Endothelial cell of umbilical vein (primary cell): ENCODE results near the gene SETBP1. TPM values are rescaled to one million over a fixed set of nuclear protein-coding genes. Genes with fewer than 3 reads are reported as not detected.

Experiments
- BruUV-seq: library from RNA; stranded (reverse); fragments of 400-500 nt; replicated peaks from 2 replicates; lab custom pipeline; 2021; lab: Mats Ljungman, UMichigan
- CTCF ChIA-PET: fragments of 300-600, 350-600 bp; sonication (Branson Sonifier 250); formaldehyde crosslinking; loops from one replicate; lab custom pipeline; 2021; ENCODE audit warnings: antibody characterized with exemption, inconsistent platforms; lab: Charles Lee
- POLR2A ChIA-PET: fragments of 300-600, 350-600 bp; sonication (Branson Sonifier 250); formaldehyde crosslinking; loops from one replicate; lab custom pipeline; 2021; ENCODE audit warnings: antibody characterized with exemption, inconsistent platforms; lab: Charles Lee
- DNase-seq: peaks from one replicate; pipeline ENCODE4 v3.0.0-alpha.2; 2011; ENCODE audit warnings: low read depth, low spot score
- FAIRE-seq: peaks from 2 replicates; lab custom pipeline; 2011; peaks lifted over from hg19 to GRCh38; lab: Jason Lieb, UNC
- H2AFZ ChIP-seq: 2 replicates; pipeline ENCODE4 v1.6.0; 2012; ENCODE audit warnings: low read depth, low read length, control low read depth, inconsistent platforms
- H3K27ac ChIP-seq: 2 replicates; pipeline ENCODE4 v1.5.1; 2011; ENCODE audit warnings: low read depth, mild to moderate bottlenecking, control low read depth, low read length, moderate library complexity; ENCODE audit not compliant: insufficient read depth
- H3K27me3 ChIP-seq, 2 experiments: 2 replicates each; pipeline versions ENCODE4 v1.6.0 to v1.6.1; 2011; ENCODE audit warnings: low read length in 2 of 2, mixed read lengths in 1 of 2; ENCODE audit not compliant: control insufficient read depth in 2 of 2, insufficient read depth in 2 of 2
- H3K36me3 ChIP-seq, 2 experiments: 2 replicates in 1 of 2; 3 replicates in 1 of 2; pipeline ENCODE4 v1.5.1; 2011; ENCODE audit warnings: low read length in 2 of 2, mild to moderate bottlenecking in 1 of 2, moderate library complexity in 1 of 2; ENCODE audit not compliant: control insufficient read depth in 2 of 2, insufficient read depth in 2 of 2; ENCODE audit errors: extremely low read depth in 1 of 2
- H3K4me1 ChIP-seq: 3 replicates; pipeline ENCODE4 v1.5.1; 2011; ENCODE audit warnings: mild to moderate bottlenecking, low read length; ENCODE audit not compliant: control insufficient read depth, insufficient read depth; ENCODE audit errors: extremely low read depth
- H3K4me2 ChIP-seq: 2 replicates; pipeline ENCODE4 v1.6.1; 2011; ENCODE audit warnings: low read length, control low read depth, mixed read lengths; ENCODE audit not compliant: insufficient read depth
- H3K4me3 ChIP-seq, 3 experiments: fragments of 200-600 bp in 1 of 3; sonication (generic), shearing (Covaris generic) in 1 of 3; replicated peaks in 1 of 3; 2 replicates each; pipeline ENCODE4 v1.5.1; 2011 to 2016; ENCODE audit warnings: control low read depth in 3 of 3, low read length in 3 of 3, mild to moderate bottlenecking in 2 of 3, inconsistent platforms in 1 of 3, low read depth in 1 of 3, moderate library complexity in 1 of 3; ENCODE audit not compliant: insufficient read depth in 1 of 3
- H3K79me2 ChIP-seq: 2 replicates; pipeline ENCODE4 v1.6.0; 2012; ENCODE audit warnings: low read length, inconsistent platforms; ENCODE audit not compliant: control insufficient read depth, insufficient read depth
- H3K9ac ChIP-seq: replicated peaks from 2 replicates; pipeline ENCODE3; 2011; ENCODE audit warnings: low read length, control low read depth; ENCODE audit not compliant: insufficient read depth; ENCODE audit errors: extremely low read depth
- H3K9me1 ChIP-seq: replicated peaks from 3 replicates; pipeline ENCODE4 v1.6.0; 2011; ENCODE audit warnings: mild to moderate bottlenecking, low read length; ENCODE audit not compliant: control insufficient read depth, insufficient read depth; ENCODE audit errors: extremely low read depth
- H3K9me3 ChIP-seq: replicated peaks from 2 replicates; pipeline ENCODE4 v1.5.1; 2012; ENCODE audit warnings: low read length, inconsistent platforms; ENCODE audit not compliant: control insufficient read depth, insufficient read depth
- H4K20me1 ChIP-seq: replicated peaks from 2 replicates; pipeline ENCODE3; 2011; ENCODE audit warnings: mild to moderate bottlenecking, low read length; ENCODE audit not compliant: control insufficient read depth, insufficient read depth; ENCODE audit errors: extremely low read depth
- EZH2 ChIP-seq: IDR thresholded peaks from 2 replicates; pipeline ENCODE4 v1.6.1; 2012; ENCODE audit warnings: borderline replicate concordance, low read depth, mild to moderate bottlenecking, moderate library complexity, low read length, inconsistent platforms; ENCODE audit not compliant: severe bottlenecking
- FOS ChIP-seq: IDR thresholded peaks from 2 replicates; pipeline ENCODE4 v1.6.1; 2011; ENCODE audit warnings: mild to moderate bottlenecking, low read length, moderate library complexity, borderline replicate concordance; ENCODE audit not compliant: insufficient read depth
- GATA2 ChIP-seq: IDR thresholded peaks from 2 replicates; pipeline ENCODE4 v1.7.0; 2011; ENCODE audit warnings: low read depth, mild to moderate bottlenecking, moderate library complexity, mixed read lengths, low read length; ENCODE audit not compliant: insufficient read length, insufficient read depth
- JUN ChIP-seq: IDR thresholded peaks from 2 replicates; pipeline ENCODE4 v1.6.1; 2011; ENCODE audit warnings: borderline replicate concordance, low read depth; ENCODE audit not compliant: insufficient read length, insufficient read depth
- MYC ChIP-seq: IDR thresholded peaks from one replicate; pipeline ENCODE4 v1.6.1; 2011; ENCODE audit warnings: mild to moderate bottlenecking, low read depth, low read length
- POLR2A ChIP-seq: IDR thresholded peaks from 2 replicates; pipeline ENCODE4 v1.6.1; 2012; ENCODE audit warnings: low read depth, mild to moderate bottlenecking, control low read depth, low read length
- dilution Hi-C: fragments of 300-500 bp; cut with MboI; formaldehyde crosslinking; loops from one replicate; pipeline ENCODE4 v1.15.0; 2019; ENCODE audit warnings: low sequenced_read_pairs; ENCODE audit not compliant: extremely low pct_ligation_motif_present
- intact Hi-C: fragments of 100-400 bp; cut with micrococcal nuclease; formaldehyde crosslinking; loops from one replicate; pipeline ENCODE4 v1.10.0; 2022
- polyA plus RNA-seq, 4 experiments: library from polyadenylated mRNA; depleted of rRNA in 3 of 4; stranded (reverse) in 3 of 4; unstranded in 1 of 4; fragments of >200 nt; gene quantifications; 2 replicates each; pipeline versions ENCODE4 v1.2.1 to v1.2.3, GENCODE V29; 2011 to 2012; ENCODE audit warnings: missing spikeins in 1 of 4
- total RNA-seq: library from RNA; stranded (reverse); gene quantifications from 2 replicates; pipeline ENCODE4 v1.2.3, GENCODE V29; 2021
- TF ChIP-seq, protein P1 (sequence below): IDR thresholded peaks from 2 replicates; pipeline ENCODE4 v1.6.1; 2011; ENCODE audit not compliant: insufficient read depth, insufficient read length
- TF ChIP-seq, protein P2 (sequence below), 2 donors: IDR thresholded peaks; 1 replicate in 1 of 2; 2 replicates in 1 of 2; pipeline ENCODE4 v1.5.1; 2011; ENCODE audit warnings: low read length in 2 of 2, mild to moderate bottlenecking in 2 of 2, moderate library complexity in 2 of 2, control low read depth in 1 of 2, inconsistent platforms in 1 of 2, low read depth in 1 of 2; ENCODE audit not compliant: insufficient read depth in 1 of 2; ENCODE audit errors: extremely low read depth in 1 of 2

The SETBP1 gene
- total and polyA plus RNA-seq, 2 donors (not counting 3 experiments of a cell fraction or from before 2014, with no cell fraction given) = 0.76 to 3.1 TPM

DNA sequence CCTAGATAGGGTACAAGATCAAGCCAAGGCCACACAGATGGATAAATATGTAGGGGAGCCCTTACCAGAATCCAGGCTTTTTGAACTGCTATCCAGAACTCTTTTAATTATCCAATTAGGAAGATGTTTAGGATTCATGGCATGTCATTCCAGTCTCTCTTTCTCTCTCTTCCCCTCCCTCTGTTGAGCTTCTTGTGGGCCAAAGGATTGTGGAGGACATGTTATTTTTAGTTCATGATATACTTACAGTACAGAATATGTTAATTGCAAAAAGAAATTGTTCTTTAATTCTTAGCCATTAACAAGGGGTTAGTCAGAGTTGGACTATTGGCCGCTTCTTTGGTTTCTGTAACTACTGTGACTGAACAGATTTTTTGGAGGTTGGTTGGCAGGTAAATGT is 113.0 kb downstream of the SETBP1 start:
- Histone ChIP-seq H3K9me1 (no peaks in the 10 kb centered on the region), H3K27ac (no peak overlapping the region), H4K20me1 (no peaks in the 10 kb centered on the region), H3K9ac (no peak overlapping the region), H3K4me3 (no peak overlapping the region), H3K4me1 (no peaks in the 10 kb centered on the region), H2AFZ (no peak overlapping the region), H3K79me2 (no peaks in the 10 kb centered on the region), H3K9me3 (no peaks in the 10 kb centered on the region), H3K4me2 (no peak overlapping the region), H3K36me3 (no peaks in the 10 kb centered on the region), H3K27me3 (no peaks in the 10 kb centered on the region)
- POLR2A ChIA-PET = no interaction called here
- TF ChIP-seq EZH2 = no peak
- TF ChIP-seq POLR2A = no peak
- no peak for TF ChIP-seq GATA2
- no peak for TF ChIP-seq MYC
- no peak for TF ChIP-seq JUN
- TF ChIP-seq, protein P1, sequence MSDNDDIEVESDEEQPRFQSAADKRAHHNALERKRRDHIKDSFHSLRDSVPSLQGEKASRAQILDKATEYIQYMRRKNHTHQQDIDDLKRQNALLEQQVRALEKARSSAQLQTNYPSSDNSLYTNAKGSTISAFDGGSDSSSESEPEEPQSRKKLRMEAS = no peak
- TF ChIP-seq, protein P2, sequence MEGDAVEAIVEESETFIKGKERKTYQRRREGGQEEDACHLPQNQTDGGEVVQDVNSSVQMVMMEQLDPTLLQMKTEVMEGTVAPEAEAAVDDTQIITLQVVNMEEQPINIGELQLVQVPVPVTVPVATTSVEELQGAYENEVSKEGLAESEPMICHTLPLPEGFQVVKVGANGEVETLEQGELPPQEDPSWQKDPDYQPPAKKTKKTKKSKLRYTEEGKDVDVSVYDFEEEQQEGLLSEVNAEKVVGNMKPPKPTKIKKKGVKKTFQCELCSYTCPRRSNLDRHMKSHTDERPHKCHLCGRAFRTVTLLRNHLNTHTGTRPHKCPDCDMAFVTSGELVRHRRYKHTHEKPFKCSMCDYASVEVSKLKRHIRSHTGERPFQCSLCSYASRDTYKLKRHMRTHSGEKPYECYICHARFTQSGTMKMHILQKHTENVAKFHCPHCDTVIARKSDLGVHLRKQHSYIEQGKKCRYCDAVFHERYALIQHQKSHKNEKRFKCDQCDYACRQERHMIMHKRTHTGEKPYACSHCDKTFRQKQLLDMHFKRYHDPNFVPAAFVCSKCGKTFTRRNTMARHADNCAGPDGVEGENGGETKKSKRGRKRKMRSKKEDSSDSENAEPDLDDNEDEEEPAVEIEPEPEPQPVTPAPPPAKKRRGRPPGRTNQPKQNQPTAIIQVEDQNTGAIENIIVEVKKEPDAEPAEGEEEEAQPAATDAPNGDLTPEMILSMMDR (IDR thresholded peaks at IDR 0.05; ENCODE audit: extremely low read depth in 1 of 2, insufficient read depth in 1 of 2, low read depth in 1 of 2, low read length in 2 of 2) = no peak
- no peak for TF ChIP-seq FOS
- dilution Hi-C loops = no loop called here
- CTCF ChIA-PET = no interaction called here
- DNase-seq (no peak), FAIRE-seq (no peak)
- intact Hi-C loops = no loop called here
- no TSS peak for BruUV-seq
